ENCODE results near the gene WDFY4.

The WDFY4 gene

DNA sequence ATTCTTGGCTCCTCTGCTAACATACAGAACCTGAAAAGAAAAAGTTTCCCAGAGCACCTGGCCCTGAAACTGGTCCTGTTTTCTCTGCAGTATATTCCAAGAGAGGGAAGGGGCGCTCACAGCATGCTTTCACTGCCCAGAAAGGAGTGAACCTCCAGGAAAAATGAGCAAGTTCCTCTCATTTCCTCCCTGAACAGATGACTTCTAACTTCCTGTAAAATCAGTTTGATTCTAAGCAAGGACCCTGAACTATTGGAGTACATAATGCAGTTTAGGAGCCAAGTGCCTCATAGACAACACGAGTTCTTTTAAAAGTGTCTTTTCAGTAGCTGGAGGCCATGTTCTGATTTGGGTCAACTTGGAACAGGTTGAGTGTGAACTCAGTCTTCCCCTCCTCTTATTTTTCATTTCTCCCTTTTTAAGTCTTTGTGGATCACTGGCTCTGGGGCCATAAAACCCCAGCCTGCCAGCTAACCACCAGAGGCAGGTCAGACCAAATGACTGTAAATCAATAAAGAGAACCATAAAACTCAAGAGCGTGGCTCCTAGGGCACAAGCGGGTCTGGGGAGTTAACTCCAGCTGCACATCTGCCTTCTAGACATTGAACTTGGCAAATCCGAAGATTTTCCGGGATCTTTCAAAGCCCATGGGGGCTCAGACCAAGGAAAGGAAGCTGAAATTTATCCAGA, 260.9 kb downstream of the WDFY4 start:
- TF ChIP-seq, protein P1, sequence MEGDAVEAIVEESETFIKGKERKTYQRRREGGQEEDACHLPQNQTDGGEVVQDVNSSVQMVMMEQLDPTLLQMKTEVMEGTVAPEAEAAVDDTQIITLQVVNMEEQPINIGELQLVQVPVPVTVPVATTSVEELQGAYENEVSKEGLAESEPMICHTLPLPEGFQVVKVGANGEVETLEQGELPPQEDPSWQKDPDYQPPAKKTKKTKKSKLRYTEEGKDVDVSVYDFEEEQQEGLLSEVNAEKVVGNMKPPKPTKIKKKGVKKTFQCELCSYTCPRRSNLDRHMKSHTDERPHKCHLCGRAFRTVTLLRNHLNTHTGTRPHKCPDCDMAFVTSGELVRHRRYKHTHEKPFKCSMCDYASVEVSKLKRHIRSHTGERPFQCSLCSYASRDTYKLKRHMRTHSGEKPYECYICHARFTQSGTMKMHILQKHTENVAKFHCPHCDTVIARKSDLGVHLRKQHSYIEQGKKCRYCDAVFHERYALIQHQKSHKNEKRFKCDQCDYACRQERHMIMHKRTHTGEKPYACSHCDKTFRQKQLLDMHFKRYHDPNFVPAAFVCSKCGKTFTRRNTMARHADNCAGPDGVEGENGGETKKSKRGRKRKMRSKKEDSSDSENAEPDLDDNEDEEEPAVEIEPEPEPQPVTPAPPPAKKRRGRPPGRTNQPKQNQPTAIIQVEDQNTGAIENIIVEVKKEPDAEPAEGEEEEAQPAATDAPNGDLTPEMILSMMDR (IDR thresholded peaks at IDR 0.05; ENCODE audit: control insufficient read depth, extremely low read depth, insufficient read depth), result no peak
- no peak for DNase-seq (ENCODE audit: low read depth)
- H3K4me3 ChIP-seq (ENCODE audit: low read depth, low read length), result no peak overlapping the region

DNA sequence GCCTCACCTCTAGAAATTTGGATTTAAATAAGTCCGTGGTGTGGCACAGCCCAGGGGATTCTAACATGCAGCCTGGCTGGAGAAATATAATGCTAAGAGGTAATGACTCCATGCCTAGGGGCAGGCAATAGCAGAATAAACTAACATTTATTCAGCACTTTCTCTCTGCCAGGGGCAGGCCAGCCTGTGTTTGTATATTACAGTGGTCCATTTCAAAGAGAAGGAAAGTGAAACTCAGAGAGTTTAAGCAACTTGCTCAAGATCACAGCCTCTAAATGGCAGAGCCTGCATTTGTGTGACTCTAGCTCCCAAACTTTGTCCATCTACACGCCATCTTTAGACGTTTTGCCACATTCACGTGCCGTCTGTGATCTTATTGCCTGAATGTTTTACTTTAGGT, 261.7 kb downstream of the WDFY4 start:
- DNase-seq (ENCODE audit: low read depth), result no peak
- H3K4me3 ChIP-seq (ENCODE audit: low read depth, low read length), result no peak overlapping the region
- TF ChIP-seq, protein P1 (IDR thresholded peaks at IDR 0.05; ENCODE audit: control insufficient read depth, extremely low read depth, insufficient read depth), result no peak

DNA sequence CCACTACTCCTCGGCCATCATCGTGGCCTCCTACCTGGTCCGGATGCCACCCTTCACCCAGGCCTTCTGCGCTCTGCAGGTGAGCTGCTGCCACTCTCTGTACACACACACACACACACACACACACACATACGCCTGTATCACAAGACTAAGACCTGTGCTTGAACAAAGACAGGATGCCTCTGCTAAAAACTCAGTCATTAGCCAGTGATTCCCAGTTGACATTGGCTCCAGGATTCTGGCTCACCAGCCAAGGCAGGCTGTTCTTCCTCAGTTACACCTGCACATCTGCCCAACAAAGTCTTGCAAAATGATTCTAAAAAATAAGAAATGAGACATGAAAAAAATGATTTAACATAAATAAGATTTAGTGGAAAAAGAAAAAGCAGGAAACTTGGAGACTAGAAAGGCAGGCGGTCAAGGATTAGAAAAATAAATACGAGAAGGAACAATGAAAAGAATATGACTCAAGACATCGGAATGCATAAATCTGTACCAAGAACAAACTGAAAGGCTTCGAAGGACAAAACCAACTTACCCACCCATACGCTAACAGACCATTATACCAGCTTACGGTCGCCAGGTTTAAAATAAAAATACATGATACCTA, 262.3 kb downstream of the WDFY4 start:
- TF ChIP-seq, protein P1 (IDR thresholded peaks at IDR 0.05; ENCODE audit: control insufficient read depth, extremely low read depth, insufficient read depth), result no peak
- no peak overlapping the region for H3K4me3 ChIP-seq (ENCODE audit: low read depth, low read length)
- no peak for DNase-seq (ENCODE audit: low read depth)

DNA sequence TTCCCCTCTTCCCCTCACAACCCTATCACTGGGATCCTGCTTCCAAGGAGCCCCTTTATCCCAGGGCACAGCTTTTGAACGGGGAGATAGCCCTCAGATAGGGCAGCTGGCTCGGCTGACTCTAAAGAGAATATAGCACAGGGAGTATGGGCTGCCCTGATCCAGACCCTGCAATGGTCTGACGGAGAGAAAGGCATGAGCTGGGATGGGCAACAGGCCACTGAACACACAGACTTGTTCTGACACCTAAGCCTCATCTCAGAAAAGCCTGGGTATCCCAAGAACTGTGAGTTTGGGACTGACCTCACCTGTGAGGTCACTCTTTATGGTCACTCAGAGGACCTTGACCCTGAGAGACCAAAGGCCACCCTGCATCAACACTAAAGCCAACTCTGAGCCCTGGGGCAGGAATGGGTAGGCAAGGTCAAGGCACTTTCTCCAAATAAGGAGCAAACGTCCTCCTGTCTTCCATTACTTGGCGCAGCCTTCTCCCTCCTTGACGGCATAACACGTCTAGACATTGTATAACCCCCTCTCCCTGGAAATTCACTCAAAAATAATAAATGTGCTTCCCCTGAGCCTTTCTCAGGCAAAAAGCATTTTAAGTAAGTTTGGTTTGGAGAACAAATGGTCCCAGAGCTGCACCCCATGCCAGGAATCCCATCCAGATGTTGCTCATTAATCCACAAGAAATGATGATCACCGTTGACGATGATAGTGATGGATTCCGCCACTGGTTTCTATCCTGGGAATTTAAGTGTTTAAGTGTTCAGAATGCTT, 263.2 kb downstream of the WDFY4 start:
- TF ChIP-seq, protein P1 (IDR thresholded peaks at IDR 0.05; ENCODE audit: control insufficient read depth, extremely low read depth, insufficient read depth), result no peak
- no peak for DNase-seq (ENCODE audit: low read depth)
- no peak overlapping the region for H3K4me3 ChIP-seq (ENCODE audit: low read depth, low read length)

DNA sequence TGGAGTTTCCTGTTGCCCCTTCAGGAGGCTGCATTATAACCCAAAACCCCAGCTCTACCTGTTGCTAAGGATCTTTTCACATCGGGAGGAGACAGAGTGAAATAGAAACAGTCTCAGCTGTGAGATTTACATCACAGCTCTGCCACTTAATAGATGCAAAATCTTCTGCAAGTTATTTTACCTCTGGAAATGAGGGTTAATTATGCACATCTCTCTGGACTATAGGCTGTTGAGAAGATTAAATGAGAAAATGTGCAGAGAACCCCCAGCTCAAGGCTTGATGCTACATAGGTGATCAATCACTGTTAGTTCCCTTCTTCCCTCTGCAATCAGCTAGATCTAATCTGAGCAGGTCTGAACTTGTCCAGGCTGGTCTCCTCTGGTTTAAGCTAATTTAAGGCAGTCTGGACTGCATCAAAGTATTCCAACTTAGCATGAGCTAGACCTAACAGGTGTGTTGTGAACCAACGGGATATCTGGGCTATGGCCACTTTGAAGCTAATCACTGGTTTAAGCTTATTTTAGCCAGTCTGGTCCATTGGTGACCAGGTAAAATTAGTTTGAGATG, 263.9 kb downstream of the WDFY4 start:
- no peak for DNase-seq (ENCODE audit: low read depth)
- no peak overlapping the region for H3K4me3 ChIP-seq (ENCODE audit: low read depth, low read length)
- TF ChIP-seq, protein P1 (IDR thresholded peaks at IDR 0.05; ENCODE audit: control insufficient read depth, extremely low read depth, insufficient read depth), result no peak

DNA sequence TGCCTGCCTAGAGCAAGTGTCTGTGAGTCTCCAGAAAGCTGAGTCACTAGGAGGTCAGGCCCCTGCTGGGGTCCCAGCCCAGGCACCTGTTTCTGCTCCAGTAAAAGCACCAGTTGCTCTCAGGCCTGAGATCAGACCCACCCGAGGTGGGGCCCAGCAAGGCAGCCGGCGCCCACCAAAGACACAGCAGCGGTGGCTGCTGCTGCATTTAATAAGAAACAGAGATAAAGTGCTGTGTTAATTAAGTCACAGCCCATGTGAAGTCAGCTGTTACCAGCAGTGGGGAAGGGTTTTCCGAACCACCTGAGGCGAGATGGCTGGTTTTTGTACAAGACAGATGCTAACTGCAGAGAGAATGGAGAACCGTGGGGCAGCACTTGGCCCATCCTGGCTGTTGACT, 267.0 kb downstream of the WDFY4 start:
- TF ChIP-seq, protein P1 (IDR thresholded peaks at IDR 0.05; ENCODE audit: control insufficient read depth, extremely low read depth, insufficient read depth), result no peak

More for the DNA sequence above, 267.0 kb downstream of the WDFY4 start:
- no peak for DNase-seq (ENCODE audit: low read depth)
- no peak overlapping the region for H3K4me3 ChIP-seq (ENCODE audit: low read depth, low read length)

Data from LNCaP clone FGC (cell line).